Stimulated activated naive CD8-positive, alpha-beta T cell treated with anti-CD3 and anti-CD28 coated beads, Interleukin-15, amount 100 ng/mL, for 72 hours (primary cell): Measurements from ENCODE around the gene ALDH4A1.
A peak's percentile ranks its signal among the peaks of the same experiment; 100 is the strongest.

Source experiments
- ATAC-seq: fragments of 150-1000 bp; cut with Tn5 transposase; 2 replicates; pipeline ENCODE4 v1.10.0; 2021; ENCODE audit warnings: mild to moderate bottlenecking, moderate library complexity
- DNase-seq, 2 donors: peaks; one replicate each; pipeline ENCODE4 v3.0.0; 2021 to 2022
- H3K27ac Mint-ChIP-seq, 2 donors: one replicate each; pipeline ENCODE4 v1.8.0; 2022; ENCODE audit warnings: mild to moderate bottlenecking in 2 of 2, mixed read lengths in 2 of 2, moderate library complexity in 2 of 2
- H3K27me3 Mint-ChIP-seq: one replicate; pipeline ENCODE4 v1.8.0; 2022; ENCODE audit warnings: mixed read lengths
- H3K4me1 Mint-ChIP-seq: one replicate; pipeline ENCODE4 v1.8.0; 2022; ENCODE audit warnings: mild to moderate bottlenecking, mixed read lengths
- H3K4me3 Mint-ChIP-seq, 2 donors: one replicate each; pipeline ENCODE4 v1.8.0; 2022; ENCODE audit warnings: mild to moderate bottlenecking in 2 of 2, mixed read lengths in 2 of 2, moderate library complexity in 1 of 2
- H3K9me3 Mint-ChIP-seq, 2 donors: one replicate each; pipeline ENCODE4 v1.8.0; 2022; ENCODE audit warnings: mixed read lengths in 2 of 2

ALDH4A1 gene

GRCh38 chr1:18943162-18943561, 40.8 kb upstream of the ALDH4A1 start:
- DNase-seq (no peak), ATAC-seq (no peak)
- Mint-ChIP-seq H3K4me3 (no peak overlapping the region), H3K4me1 (peaks cover 76% of the 10 kb centered on the region), H3K27ac (no peak overlapping the region), H3K9me3 (no peaks in the 10 kb centered on the region), H3K27me3 (no peaks in the 10 kb centered on the region)

GRCh38 chr1:18942340-18942739, 40.0 kb upstream of the ALDH4A1 start:
- no peak for DNase-seq
- H3K27ac Mint-ChIP-seq: no peak overlapping the region
- H3K9me3 Mint-ChIP-seq: no peaks in the 10 kb centered on the region
- H3K4me3 Mint-ChIP-seq: no peak overlapping the region
- ATAC-seq: no peak
- H3K4me1 Mint-ChIP-seq: peaks cover 76% of the 10 kb centered on the region
- no peaks in the 10 kb centered on the region for H3K27me3 Mint-ChIP-seq

GRCh38 chr1:18941221-18942141, 39.1 kb upstream of the ALDH4A1 start:
- H3K27me3 Mint-ChIP-seq: no peaks in the 10 kb centered on the region
- no peak for ATAC-seq
- no peak overlapping the region for H3K4me3 Mint-ChIP-seq
- no peaks in the 10 kb centered on the region for H3K9me3 Mint-ChIP-seq
- DNase-seq: no peak
- peaks cover 76% of the 10 kb centered on the region for H3K4me1 Mint-ChIP-seq
- no peak overlapping the region for H3K27ac Mint-ChIP-seq

GRCh38 chr1:18940303-18941020, 38.1 kb upstream of the ALDH4A1 start:
- Mint-ChIP-seq H3K9me3 (no peaks in the 10 kb centered on the region), H3K4me1 (peaks cover 78% of the 10 kb centered on the region), H3K27me3 (no peaks in the 10 kb centered on the region), H3K4me3 (no peak overlapping the region), H3K27ac (no peak overlapping the region)
- ATAC-seq (no peak), DNase-seq (no peak)

GRCh38 chr1:18939398-18940302, 37.3 kb upstream of the ALDH4A1 start:
- peaks cover 78% of the 10 kb centered on the region for H3K4me1 Mint-ChIP-seq
- no peak overlapping the region for H3K4me3 Mint-ChIP-seq
- DNase-seq (no peak), ATAC-seq (no peak)
- peak overlapping the region; percentile 57 to 76 for H3K27ac Mint-ChIP-seq
- H3K27me3 Mint-ChIP-seq: no peaks in the 10 kb centered on the region
- no peaks in the 10 kb centered on the region for H3K9me3 Mint-ChIP-seq

GRCh38 chr1:18938707-18939070, 36.3 kb upstream of the ALDH4A1 start:
- H3K9me3 Mint-ChIP-seq: no peaks in the 10 kb centered on the region
- no peak for ATAC-seq
- no peak for DNase-seq
- no peaks in the 10 kb centered on the region for H3K27me3 Mint-ChIP-seq
- H3K4me3 Mint-ChIP-seq: no peak overlapping the region
- H3K4me1 Mint-ChIP-seq: peaks cover 78% of the 10 kb centered on the region
- H3K27ac Mint-ChIP-seq: no peak overlapping the region

- DNase-seq: no peak
- H3K27ac Mint-ChIP-seq: no peak overlapping the region
- no peaks in the 10 kb centered on the region for H3K9me3 Mint-ChIP-seq
- peaks cover 79% of the 10 kb centered on the region for H3K4me1 Mint-ChIP-seq
- no peak overlapping the region for H3K4me3 Mint-ChIP-seq
- no peak for ATAC-seq
- no peaks in the 10 kb centered on the region for H3K27me3 Mint-ChIP-seq
Observed at GRCh38 chr1:18938008-18938706, 35.8 kb upstream of the ALDH4A1 start.

- H3K4me3 Mint-ChIP-seq: no peak overlapping the region
- no peaks in the 10 kb centered on the region for H3K9me3 Mint-ChIP-seq
- no peaks in the 10 kb centered on the region for H3K27me3 Mint-ChIP-seq
- peaks cover 85% of the 10 kb centered on the region for H3K4me1 Mint-ChIP-seq
- H3K27ac Mint-ChIP-seq: no peak overlapping the region
- DNase-seq (no peak), ATAC-seq (no peak)
Observed at GRCh38 chr1:18937539-18937938, 35.2 kb upstream of the ALDH4A1 start.

GRCh38 chr1:18936814-18937481, 34.6 kb upstream of the ALDH4A1 start:
- DNase-seq: no peak
- ATAC-seq: no peak
- Mint-ChIP-seq H3K4me3 (no peak overlapping the region), H3K4me1 (peaks cover 89% of the 10 kb centered on the region), H3K27me3 (no peaks in the 10 kb centered on the region), H3K9me3 (no peaks in the 10 kb centered on the region), H3K27ac (no peak overlapping the region)

- Mint-ChIP-seq H3K9me3 (no peaks in the 10 kb centered on the region), H3K27me3 (no peaks in the 10 kb centered on the region), H3K27ac (peak overlapping the region in 1 of 2 donors; percentile 55), H3K4me1 (peaks cover 89% of the 10 kb centered on the region), H3K4me3 (no peak overlapping the region)
- ATAC-seq (no peak), DNase-seq (no peak)
Observed at GRCh38 chr1:18936471-18936813, 34.1 kb upstream of the ALDH4A1 start.

- Mint-ChIP-seq H3K4me1 (peaks cover 90% of the 10 kb centered on the region), H3K27ac (peak overlapping the region in 1 of 2 donors; percentile 81), H3K9me3 (no peaks in the 10 kb centered on the region), H3K27me3 (no peaks in the 10 kb centered on the region), H3K4me3 (peak overlapping the region in 1 of 2 donors; percentile 59)
- no peak for DNase-seq
- no peak for ATAC-seq
Observed at GRCh38 chr1:18934205-18935000, 32.0 kb upstream of the ALDH4A1 start.

- no peaks in the 10 kb centered on the region for H3K27me3 Mint-ChIP-seq
- no peak overlapping the region for H3K4me3 Mint-ChIP-seq
- ATAC-seq (no peak), DNase-seq (no peak)
- H3K27ac Mint-ChIP-seq: no peak overlapping the region
- peaks cover 100% of the 10 kb centered on the region for H3K4me1 Mint-ChIP-seq
- H3K9me3 Mint-ChIP-seq: no peaks in the 10 kb centered on the region
Observed at GRCh38 chr1:18932879-18933278, 30.5 kb upstream of the ALDH4A1 start.

GRCh38 chr1:18932387-18932786, 30.0 kb upstream of the ALDH4A1 start:
- no peaks in the 10 kb centered on the region for H3K27me3 Mint-ChIP-seq
- H3K27ac Mint-ChIP-seq: no peak overlapping the region
- H3K4me3 Mint-ChIP-seq: no peak overlapping the region
- ATAC-seq: no peak
- peaks cover 100% of the 10 kb centered on the region for H3K4me1 Mint-ChIP-seq
- DNase-seq: no peak
- H3K9me3 Mint-ChIP-seq: no peaks in the 10 kb centered on the region

- H3K27me3 Mint-ChIP-seq: no peaks in the 10 kb centered on the region
- H3K4me3 Mint-ChIP-seq: no peak overlapping the region
- H3K27ac Mint-ChIP-seq: no peak overlapping the region
- peaks cover 100% of the 10 kb centered on the region for H3K4me1 Mint-ChIP-seq
- DNase-seq (no peak), ATAC-seq (no peak)
- H3K9me3 Mint-ChIP-seq: no peaks in the 10 kb centered on the region
Observed at GRCh38 chr1:18931730-18932129, 29.4 kb upstream of the ALDH4A1 start.
